Measurements from ENCODE around the gene NPY4R2. TPM values are rescaled to one million over a fixed set of nuclear protein-coding genes. Genes with fewer than 3 reads are reported as not detected.
"Not testable (repeated sequence)": the region's sequence is repeated elsewhere in the genome, so short reads cannot be mapped to it uniquely, and the experiment has no call there.

NPY4R2 gene
- total RNA-seq, 1 donor from 2014 or later = 0.52 TPM

DNA sequence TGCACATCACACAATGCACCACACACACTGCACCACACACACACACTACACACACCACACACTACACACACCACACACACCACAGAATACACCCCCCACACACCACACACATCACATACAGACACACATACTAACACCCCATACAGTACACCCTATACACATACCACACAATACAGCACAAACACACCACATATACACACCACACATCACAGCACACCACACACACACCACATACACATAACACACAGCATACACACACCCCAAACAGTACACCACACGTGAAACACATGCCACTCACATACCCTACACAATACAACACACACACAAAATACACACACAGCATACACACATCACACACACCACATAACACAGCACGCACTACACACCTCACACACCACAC is 23.9 kb upstream of the NPY4R2 start:
- H3K27me3 ChIP-seq (ENCODE audit: control insufficient read depth in 3 of 3, insufficient read depth in 3 of 3, low read length in 3 of 3); H3K4me1 ChIP-seq (ENCODE audit: control insufficient read depth in 3 of 3, insufficient read depth in 3 of 3, low read length in 3 of 3); H3K9me3 ChIP-seq (ENCODE audit: control insufficient read depth in 3 of 3, low read length in 3 of 3); H3K9ac ChIP-seq (ENCODE audit: low read depth in 1 of 3, low read length in 3 of 3); H3K4me3 ChIP-seq (ENCODE audit: low read length in 3 of 3); H3K36me3 ChIP-seq (ENCODE audit: control insufficient read depth in 3 of 3, insufficient read depth in 3 of 3, low read length in 3 of 3); H3K27ac ChIP-seq (ENCODE audit: low read depth, low read length): not testable (repeated sequence)

- H3K4me3 ChIP-seq (ENCODE audit: low read length in 3 of 3); H3K9me3 ChIP-seq (ENCODE audit: control insufficient read depth in 3 of 3, low read length in 3 of 3); H3K9ac ChIP-seq (ENCODE audit: low read depth in 1 of 3, low read length in 3 of 3); H3K27ac ChIP-seq (ENCODE audit: low read depth, low read length); H3K4me1 ChIP-seq (ENCODE audit: control insufficient read depth in 3 of 3, insufficient read depth in 3 of 3, low read length in 3 of 3); H3K27me3 ChIP-seq (ENCODE audit: control insufficient read depth in 3 of 3, insufficient read depth in 3 of 3, low read length in 3 of 3); H3K36me3 ChIP-seq (ENCODE audit: control insufficient read depth in 3 of 3, insufficient read depth in 3 of 3, low read length in 3 of 3): not testable (repeated sequence)
These were observed 20.6 kb upstream of the NPY4R2 start for GRCh38 chr10:47897813-47898212.

DNA sequence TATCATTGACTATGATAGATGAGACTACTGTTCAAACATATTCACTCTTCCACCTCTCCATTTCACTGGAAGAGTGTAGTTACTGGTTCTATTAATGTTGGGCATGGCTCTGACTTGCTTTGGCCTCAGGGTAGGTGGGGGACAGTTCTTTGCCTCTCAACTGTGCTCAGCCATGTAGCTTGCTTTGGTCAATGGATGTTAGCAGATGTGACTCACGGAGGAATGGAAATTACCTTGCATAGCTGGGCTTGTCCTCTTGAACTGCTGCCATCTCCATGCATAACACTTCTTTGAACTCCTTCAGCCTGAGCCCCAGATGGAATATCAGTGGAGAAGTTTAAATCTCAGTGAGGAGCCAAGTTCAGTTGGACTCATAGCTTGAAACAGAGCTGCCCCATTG is 9.1 kb upstream of the NPY4R2 start:
- H3K36me3 ChIP-seq (ENCODE audit: control insufficient read depth in 3 of 3, insufficient read depth in 3 of 3, low read length in 3 of 3); H3K27ac ChIP-seq (ENCODE audit: low read depth, low read length); H3K4me1 ChIP-seq (ENCODE audit: control insufficient read depth in 3 of 3, insufficient read depth in 3 of 3, low read length in 3 of 3); H3K4me3 ChIP-seq (ENCODE audit: low read length in 3 of 3); H3K9me3 ChIP-seq (ENCODE audit: control insufficient read depth in 3 of 3, low read length in 3 of 3); H3K27me3 ChIP-seq (ENCODE audit: control insufficient read depth in 3 of 3, insufficient read depth in 3 of 3, low read length in 3 of 3); H3K9ac ChIP-seq (ENCODE audit: low read depth in 1 of 3, low read length in 3 of 3): not testable (repeated sequence)

DNA sequence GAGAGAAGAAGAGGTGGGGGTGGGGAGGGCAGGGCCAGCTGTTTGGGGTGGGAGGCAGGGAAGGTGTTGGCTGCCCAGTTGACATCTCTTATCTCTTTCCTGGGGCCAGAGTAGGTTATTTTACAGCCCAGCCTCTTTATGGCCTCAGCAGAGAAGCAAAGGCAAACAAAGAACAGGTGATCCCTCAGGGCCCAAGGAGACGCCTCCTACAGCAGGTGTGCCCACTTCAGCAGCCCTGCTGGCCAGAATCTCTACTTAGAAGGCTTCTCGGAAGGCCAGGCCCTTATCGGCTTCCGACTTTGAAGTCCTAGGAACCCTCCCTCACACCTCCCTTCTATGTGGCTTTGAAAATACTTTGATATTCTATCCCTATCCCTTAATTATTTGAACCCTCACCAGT is 8.0 kb upstream of the NPY4R2 start:
- not testable (repeated sequence) for H3K4me3 ChIP-seq (ENCODE audit: low read length in 3 of 3); H3K4me1 ChIP-seq (ENCODE audit: control insufficient read depth in 3 of 3, insufficient read depth in 3 of 3, low read length in 3 of 3); H3K27me3 ChIP-seq (ENCODE audit: control insufficient read depth in 3 of 3, insufficient read depth in 3 of 3, low read length in 3 of 3); H3K9me3 ChIP-seq (ENCODE audit: control insufficient read depth in 3 of 3, low read length in 3 of 3); H3K27ac ChIP-seq (ENCODE audit: low read depth, low read length); H3K9ac ChIP-seq (ENCODE audit: low read depth in 1 of 3, low read length in 3 of 3); H3K36me3 ChIP-seq (ENCODE audit: control insufficient read depth in 3 of 3, insufficient read depth in 3 of 3, low read length in 3 of 3)

DNA sequence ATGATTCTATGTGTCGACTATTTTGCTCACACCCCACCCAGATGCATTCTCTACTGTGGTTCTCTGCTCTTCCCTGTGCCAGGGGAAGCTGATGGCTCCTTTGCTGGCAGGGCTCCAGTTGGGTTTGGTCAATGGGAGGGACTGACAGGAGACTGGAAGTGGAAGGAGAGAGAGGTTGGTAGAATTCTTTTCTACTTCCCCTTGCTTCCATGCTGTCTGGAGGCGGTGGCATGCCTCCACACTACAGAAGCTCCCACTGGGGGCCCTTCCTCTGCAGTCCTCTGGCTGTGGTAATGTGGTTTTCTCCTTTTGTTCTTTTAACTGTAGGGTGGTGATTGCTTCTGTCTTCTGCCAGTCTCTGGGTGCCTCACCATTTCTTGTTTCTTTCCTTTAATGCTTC is 4.4 kb upstream of the NPY4R2 start:
- H3K9me3 ChIP-seq (ENCODE audit: control insufficient read depth in 3 of 3, low read length in 3 of 3); H3K9ac ChIP-seq (ENCODE audit: low read depth in 1 of 3, low read length in 3 of 3); H3K27ac ChIP-seq (ENCODE audit: low read depth, low read length); H3K4me3 ChIP-seq (ENCODE audit: low read length in 3 of 3); H3K36me3 ChIP-seq (ENCODE audit: control insufficient read depth in 3 of 3, insufficient read depth in 3 of 3, low read length in 3 of 3); H3K27me3 ChIP-seq (ENCODE audit: control insufficient read depth in 3 of 3, insufficient read depth in 3 of 3, low read length in 3 of 3); H3K4me1 ChIP-seq (ENCODE audit: control insufficient read depth in 3 of 3, insufficient read depth in 3 of 3, low read length in 3 of 3): not testable (repeated sequence)

DNA sequence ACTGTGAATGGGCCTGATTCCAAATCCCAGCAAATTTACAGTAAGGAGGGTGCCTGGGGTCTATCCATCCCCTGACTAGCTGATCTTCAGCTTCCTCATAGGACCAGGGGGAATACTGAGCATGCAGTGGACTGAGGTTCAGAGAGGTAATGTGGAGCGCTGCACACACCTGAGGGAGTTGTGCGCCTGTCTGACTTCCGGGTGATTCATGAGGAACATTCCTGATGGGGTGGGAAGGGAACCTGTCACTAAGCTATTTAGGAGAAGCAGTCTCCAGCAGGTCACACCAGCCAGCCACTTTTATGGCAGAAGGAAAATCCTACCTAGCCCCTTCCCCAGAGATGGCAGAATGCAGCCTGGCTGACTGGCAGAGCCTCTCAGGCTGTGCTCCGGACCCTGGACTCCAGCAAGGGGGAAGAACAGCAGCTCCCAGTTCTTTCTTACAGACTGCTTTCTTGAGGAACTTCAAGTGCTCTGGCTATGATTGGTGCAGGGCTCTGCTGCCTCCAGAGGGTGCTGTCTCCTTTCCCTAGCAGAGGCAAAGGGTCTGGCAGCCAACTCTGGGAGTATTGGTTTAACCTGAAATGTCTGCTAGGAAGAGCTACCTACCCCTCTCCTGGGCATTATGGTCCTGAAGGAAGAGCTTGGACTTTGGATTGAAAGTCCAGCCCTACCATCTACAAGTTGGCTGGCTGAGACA is 2.5 kb upstream of the NPY4R2 start:
- not testable (repeated sequence) for H3K4me3 ChIP-seq (ENCODE audit: low read length in 3 of 3); H3K4me1 ChIP-seq (ENCODE audit: control insufficient read depth in 3 of 3, insufficient read depth in 3 of 3, low read length in 3 of 3); H3K9me3 ChIP-seq (ENCODE audit: control insufficient read depth in 3 of 3, low read length in 3 of 3); H3K27me3 ChIP-seq (ENCODE audit: control insufficient read depth in 3 of 3, insufficient read depth in 3 of 3, low read length in 3 of 3); H3K36me3 ChIP-seq (ENCODE audit: control insufficient read depth in 3 of 3, insufficient read depth in 3 of 3, low read length in 3 of 3); H3K9ac ChIP-seq (ENCODE audit: low read depth in 1 of 3, low read length in 3 of 3); H3K27ac ChIP-seq (ENCODE audit: low read depth, low read length)

GRCh38 chr10:47920610-47921009 is 2.1 kb downstream of the NPY4R2 start:
- H3K9ac ChIP-seq (ENCODE audit: low read depth in 1 of 3, low read length in 3 of 3); H3K36me3 ChIP-seq (ENCODE audit: control insufficient read depth in 3 of 3, insufficient read depth in 3 of 3, low read length in 3 of 3); H3K27me3 ChIP-seq (ENCODE audit: control insufficient read depth in 3 of 3, insufficient read depth in 3 of 3, low read length in 3 of 3); H3K27ac ChIP-seq (ENCODE audit: low read depth, low read length); H3K9me3 ChIP-seq (ENCODE audit: control insufficient read depth in 3 of 3, low read length in 3 of 3); H3K4me1 ChIP-seq (ENCODE audit: control insufficient read depth in 3 of 3, insufficient read depth in 3 of 3, low read length in 3 of 3); H3K4me3 ChIP-seq (ENCODE audit: low read length in 3 of 3): not testable (repeated sequence)

- H3K4me3 ChIP-seq (ENCODE audit: low read length in 3 of 3); H3K36me3 ChIP-seq (ENCODE audit: control insufficient read depth in 3 of 3, insufficient read depth in 3 of 3, low read length in 3 of 3); H3K4me1 ChIP-seq (ENCODE audit: control insufficient read depth in 3 of 3, insufficient read depth in 3 of 3, low read length in 3 of 3); H3K9me3 ChIP-seq (ENCODE audit: control insufficient read depth in 3 of 3, low read length in 3 of 3); H3K9ac ChIP-seq (ENCODE audit: low read depth in 1 of 3, low read length in 3 of 3); H3K27ac ChIP-seq (ENCODE audit: low read depth, low read length); H3K27me3 ChIP-seq (ENCODE audit: control insufficient read depth in 3 of 3, insufficient read depth in 3 of 3, low read length in 3 of 3): not testable (repeated sequence)
These were observed 4.0 kb downstream of the NPY4R2 start for GRCh38 chr10:47922503-47922902.

DNA sequence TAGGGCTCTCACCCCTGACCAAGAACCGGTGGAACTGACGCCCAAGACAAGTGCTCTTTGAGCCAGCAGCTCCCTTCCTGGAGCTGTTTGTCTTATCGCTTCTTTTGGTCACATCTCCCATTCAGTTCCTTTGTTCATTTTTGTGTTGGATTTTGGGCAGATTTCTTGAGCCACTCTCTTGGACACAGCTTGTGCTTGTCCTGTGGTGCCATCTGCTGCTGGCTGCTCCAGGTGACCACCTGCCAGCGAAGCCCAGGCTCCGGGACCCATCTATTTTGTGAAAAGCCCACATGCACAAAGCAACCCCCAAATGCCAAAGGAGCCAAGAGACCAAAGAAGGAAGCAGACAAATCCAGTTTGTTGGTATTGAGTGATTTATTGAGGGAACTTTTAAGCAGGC is 6.2 kb downstream of the NPY4R2 start:
- not testable (repeated sequence) for H3K27me3 ChIP-seq (ENCODE audit: control insufficient read depth in 3 of 3, insufficient read depth in 3 of 3, low read length in 3 of 3)

GRCh38 chr10:47927147-47927916 is 8.9 kb downstream of the NPY4R2 start:
- H3K27ac ChIP-seq (ENCODE audit: low read depth, low read length); H3K4me3 ChIP-seq (ENCODE audit: low read length in 3 of 3); H3K27me3 ChIP-seq (ENCODE audit: control insufficient read depth in 3 of 3, insufficient read depth in 3 of 3, low read length in 3 of 3); H3K9me3 ChIP-seq (ENCODE audit: control insufficient read depth in 3 of 3, low read length in 3 of 3); H3K4me1 ChIP-seq (ENCODE audit: control insufficient read depth in 3 of 3, insufficient read depth in 3 of 3, low read length in 3 of 3); H3K9ac ChIP-seq (ENCODE audit: low read depth in 1 of 3, low read length in 3 of 3); H3K36me3 ChIP-seq (ENCODE audit: control insufficient read depth in 3 of 3, insufficient read depth in 3 of 3, low read length in 3 of 3): not testable (repeated sequence)

More for the DNA sequence above, 6.2 kb downstream of the NPY4R2 start:
- H3K27ac ChIP-seq (ENCODE audit: low read depth, low read length); H3K36me3 ChIP-seq (ENCODE audit: control insufficient read depth in 3 of 3, insufficient read depth in 3 of 3, low read length in 3 of 3); H3K9ac ChIP-seq (ENCODE audit: low read depth in 1 of 3, low read length in 3 of 3); H3K4me1 ChIP-seq (ENCODE audit: control insufficient read depth in 3 of 3, insufficient read depth in 3 of 3, low read length in 3 of 3); H3K9me3 ChIP-seq (ENCODE audit: control insufficient read depth in 3 of 3, low read length in 3 of 3); H3K4me3 ChIP-seq (ENCODE audit: low read length in 3 of 3): not testable (repeated sequence)

Data from skeletal muscle tissue (tissue), 4 donors.